MM.1S (cell line): Measurements from ENCODE around the gene DCBLD2.
A peak's percentile ranks its signal among the peaks of the same experiment; 100 is the strongest.

Experiments
- DNase-seq: peaks from one replicate; pipeline ENCODE4 v3.0.0-alpha.2; 2015
- H2AFZ ChIP-seq: fragments of 300-600 bp; sonication (generic); 2 replicates; pipeline ENCODE4 v1.6.0; 2016; ENCODE audit warnings: antibody characterized with exemption, low read length
- H3F3A ChIP-seq: fragments of 300-600 bp; sonication (generic); 2 replicates; pipeline ENCODE4 v1.6.1; 2016; ENCODE audit warnings: mild to moderate bottlenecking, antibody characterized with exemption, low read length, moderate library complexity, mixed read lengths; ENCODE audit not compliant: insufficient read depth
- H3K27ac ChIP-seq: fragments of 300-600 bp; sonication (generic); 2 replicates; pipeline ENCODE4 v1.5.1; 2016; ENCODE audit warnings: mild to moderate bottlenecking, low read length
- H3K27me3 ChIP-seq: fragments of 300-600 bp; sonication (generic); replicated peaks from 2 replicates; pipeline ENCODE4 v1.6.0; 2016; ENCODE audit warnings: low read length; ENCODE audit not compliant: insufficient read depth
- H3K36me3 ChIP-seq: fragments of 300-600 bp; sonication (generic); replicated peaks from 2 replicates; pipeline ENCODE4 v1.6.1; 2016; ENCODE audit warnings: mild to moderate bottlenecking, low read length, mixed read lengths; ENCODE audit not compliant: insufficient read depth
- H3K4me1 ChIP-seq: fragments of 300-600 bp; sonication (generic); 2 replicates; pipeline ENCODE4 v1.6.1; 2016; ENCODE audit warnings: low read length, mixed read lengths
- H3K4me2 ChIP-seq: fragments of 300-600 bp; sonication (generic); 2 replicates; pipeline ENCODE4 v1.6.0; 2016; ENCODE audit warnings: low read depth, low read length
- H3K4me3 ChIP-seq: fragments of 300-600 bp; sonication (generic); 2 replicates; pipeline ENCODE4 v1.5.1; 2016; ENCODE audit warnings: low read length, mixed read lengths
- H3K79me2 ChIP-seq: fragments of 300-600 bp; sonication (generic); 2 replicates; pipeline ENCODE4 v1.6.1; 2016; ENCODE audit warnings: mixed run types, low read length, mixed read lengths
- H3K9ac ChIP-seq: fragments of 300-600 bp; sonication (generic); 2 replicates; pipeline ENCODE4 v1.6.1; 2016; ENCODE audit warnings: low read length, mixed read lengths
- H3K9me2 ChIP-seq: fragments of 300-600 bp; sonication (generic); replicated peaks from 2 replicates; pipeline ENCODE4 v1.6.1; 2016; ENCODE audit warnings: mild to moderate bottlenecking, low read length, mixed read lengths; ENCODE audit not compliant: insufficient read depth
- H3K9me3 ChIP-seq: fragments of 300-600 bp; sonication (generic); replicated peaks from 2 replicates; pipeline ENCODE4 v1.6.1; 2016; ENCODE audit warnings: mild to moderate bottlenecking, low read length, mixed read lengths; ENCODE audit not compliant: insufficient read depth
- H4K20me1 ChIP-seq: fragments of 300-600 bp; sonication (generic); 2 replicates; pipeline ENCODE4 v1.6.1; 2016; ENCODE audit warnings: mild to moderate bottlenecking, low read length, moderate library complexity, mixed read lengths; ENCODE audit not compliant: insufficient read depth
- CTCF ChIP-seq: fragments of 300-600 bp; sonication (generic); IDR thresholded peaks from 2 replicates; pipeline ENCODE4 v1.5.1; 2016; ENCODE audit warnings: antibody characterized with exemption, low read length, mixed read lengths
- EZH2 ChIP-seq: fragments of 300-600 bp; sonication (generic); optimal IDR thresholded peaks from 2 replicates; pipeline ENCODE3; 2017; ENCODE audit warnings: low read depth, mild to moderate bottlenecking, antibody characterized with exemption, low read length, mixed read lengths
- EZH2phosphoT487 ChIP-seq: fragments of 300-600 bp; sonication (generic); IDR thresholded peaks from 2 replicates; pipeline ENCODE4 v1.6.1; 2018; ENCODE audit warnings: antibody characterized with exemption, low read length

DCBLD2 gene

GRCh38 chr3:98777801-98778220 is 123.7 kb downstream of the DCBLD2 start:
- DNase-seq, result no peak
- Histone ChIP-seq H3K9me3 (no peaks in the 10 kb centered on the region), H3K27me3 (no peaks in the 10 kb centered on the region), H3F3A (peaks cover 45% of the 10 kb centered on the region), H3K36me3 (peaks cover 27% of the 10 kb centered on the region; the same call in 1 of the 2 replicates), H3K27ac (peak overlapping the region; percentile 9; the same call in 1 of the 2 replicates), H2AFZ (no peak overlapping the region), H3K9me2 (no peaks in the 10 kb centered on the region), H3K9ac (no peak overlapping the region), H3K4me2 (peak overlapping the region; percentile 2; the same call in 1 of the 2 replicates), H4K20me1 (no peaks in the 10 kb centered on the region), H3K4me1 (peaks cover 70% of the 10 kb centered on the region), H3K79me2 (peaks cover 93% of the 10 kb centered on the region), H3K4me3 (no peak overlapping the region)
- TF ChIP-seq EZH2 (no peak), EZH2phosphoT487 (no peak), CTCF (no peak)

GRCh38 chr3:98777286-98777685 is 124.2 kb downstream of the DCBLD2 start:
- no peak overlapping the region for H3K9ac ChIP-seq
- peak overlapping the region; percentile 76; the same call in 1 of the 2 replicates for H3K4me2 ChIP-seq
- peaks cover 50% of the 10 kb centered on the region for H3F3A ChIP-seq
- no peaks in the 10 kb centered on the region for H3K9me3 ChIP-seq
- peaks cover 27% of the 10 kb centered on the region; the same call in 1 of the 2 replicates for H3K36me3 ChIP-seq
- H3K79me2 ChIP-seq, result peaks cover 93% of the 10 kb centered on the region
- H2AFZ ChIP-seq, result no peak overlapping the region
- peak overlapping the region; percentile 9; the same call in 1 of the 2 replicates for H3K27ac ChIP-seq
- H3K4me1 ChIP-seq, result peaks cover 69% of the 10 kb centered on the region
- no peaks in the 10 kb centered on the region for H4K20me1 ChIP-seq
- no peak for TF ChIP-seq EZH2
- TF ChIP-seq EZH2phosphoT487, result no peak
- no peak for TF ChIP-seq CTCF
- H3K4me3 ChIP-seq, result no peak overlapping the region
- DNase-seq, result no peak
- H3K27me3 ChIP-seq, result no peaks in the 10 kb centered on the region
- no peaks in the 10 kb centered on the region for H3K9me2 ChIP-seq

- H3K4me2 ChIP-seq, result peak overlapping the region; percentile 76
- H3K9me2 ChIP-seq, result no peaks in the 10 kb centered on the region
- peaks cover 27% of the 10 kb centered on the region; the same call in 1 of the 2 replicates for H3K36me3 ChIP-seq
- no peaks in the 10 kb centered on the region for H3K27me3 ChIP-seq
- TF ChIP-seq EZH2, result no peak
- no peak for TF ChIP-seq CTCF
- no peak for TF ChIP-seq EZH2phosphoT487
- H3K9me3 ChIP-seq, result no peaks in the 10 kb centered on the region
- peak overlapping the region; percentile 60; the same call in 1 of the 2 replicates for H3K9ac ChIP-seq
- H3K79me2 ChIP-seq, result peaks cover 95% of the 10 kb centered on the region
- H2AFZ ChIP-seq, result no peak overlapping the region
- H3K4me3 ChIP-seq, result peak overlapping the region; percentile 67
- H3K27ac ChIP-seq, result peak overlapping the region; percentile 98; the same call in 1 of the 2 replicates
- peaks cover 61% of the 10 kb centered on the region for H3F3A ChIP-seq
- H3K4me1 ChIP-seq, result peaks cover 63% of the 10 kb centered on the region
- no peaks in the 10 kb centered on the region for H4K20me1 ChIP-seq
- DNase-seq, result no peak
These were observed 125.4 kb downstream of the DCBLD2 start for GRCh38 chr3:98776140-98776493.
